ENCODE measurements around the gene KRT17.
"Not testable (repeated sequence)": the region's sequence is repeated elsewhere in the genome, so short reads cannot be mapped to it uniquely, and the experiment has no call there.

Gene KRT17

DNA sequence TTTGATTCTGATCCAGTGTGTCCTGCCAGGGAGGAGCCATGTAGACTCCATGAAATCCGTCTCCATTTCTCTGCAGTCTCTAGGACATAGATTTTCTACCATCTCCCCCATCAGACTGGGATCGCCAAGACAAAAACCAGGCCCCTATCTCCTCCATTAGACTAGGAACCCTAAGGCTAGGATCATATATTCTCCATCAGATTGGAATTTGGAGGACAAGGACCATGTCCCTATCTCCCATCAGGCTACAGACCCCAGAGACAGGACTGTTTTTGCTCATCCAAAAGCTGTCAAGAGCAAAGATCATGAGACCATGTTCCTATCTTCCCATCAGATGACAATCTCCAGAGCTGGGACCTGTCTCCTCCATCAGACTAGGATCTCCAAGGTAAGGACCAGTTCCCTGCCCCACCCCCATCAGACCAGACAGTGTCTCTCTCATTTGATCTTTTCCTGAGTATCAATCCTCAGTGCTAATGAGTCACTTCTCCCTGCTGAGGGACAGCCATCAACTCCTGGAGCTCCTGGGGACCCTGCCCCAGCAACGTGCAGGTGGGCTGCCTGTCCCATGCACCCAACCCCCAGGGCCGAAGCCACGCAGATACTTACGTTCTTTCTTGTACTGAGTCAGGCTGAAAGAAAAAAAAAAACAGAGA, 4.3 kb downstream of the KRT17 start:
- DNase-seq (ENCODE audit: low read depth), result not testable (repeated sequence)

DNA sequence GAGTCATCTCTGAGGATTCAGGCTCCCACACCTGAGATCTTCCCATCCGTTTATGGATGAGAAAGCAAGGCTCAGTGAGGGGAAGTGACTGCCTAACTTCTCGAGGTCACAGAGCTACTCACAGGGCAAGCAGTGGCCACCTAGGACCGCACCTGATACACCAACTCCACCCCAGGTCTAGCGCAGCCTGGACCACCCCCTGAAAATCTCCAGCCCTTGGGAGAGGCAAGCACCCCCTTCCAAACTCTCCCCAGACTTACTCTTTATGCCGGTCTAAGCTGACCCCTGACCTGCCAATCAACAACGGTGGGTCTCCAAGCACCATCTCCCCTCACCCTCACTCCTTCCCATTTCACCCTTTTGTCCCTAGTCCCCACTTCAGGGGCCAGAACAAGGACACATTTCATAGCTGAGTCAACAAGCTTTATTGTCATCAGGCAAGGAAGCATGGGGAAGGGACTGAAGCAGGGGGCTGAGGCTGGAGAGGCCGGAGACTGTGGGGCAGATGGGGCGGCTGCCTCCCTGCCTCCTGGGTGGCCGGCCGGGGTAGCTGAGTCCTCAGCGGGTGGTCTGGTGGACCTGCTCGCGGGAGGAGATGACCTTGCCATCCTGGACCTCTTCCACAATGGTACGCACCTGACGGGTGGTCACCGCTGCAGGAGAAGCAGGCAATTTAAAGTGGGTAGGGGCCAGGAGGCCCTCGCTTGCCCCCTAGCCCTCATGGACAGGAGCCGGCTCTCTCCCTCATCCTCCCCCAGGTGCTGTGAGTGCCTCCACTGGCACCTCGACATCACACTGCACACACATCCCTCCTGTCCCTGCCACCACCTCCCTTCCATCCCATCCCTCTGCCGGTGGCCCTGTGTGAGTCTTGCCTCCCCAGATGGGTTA, 5.1 kb downstream of the KRT17 start:
- DNase-seq (ENCODE audit: low read depth), result no peak

DNA sequence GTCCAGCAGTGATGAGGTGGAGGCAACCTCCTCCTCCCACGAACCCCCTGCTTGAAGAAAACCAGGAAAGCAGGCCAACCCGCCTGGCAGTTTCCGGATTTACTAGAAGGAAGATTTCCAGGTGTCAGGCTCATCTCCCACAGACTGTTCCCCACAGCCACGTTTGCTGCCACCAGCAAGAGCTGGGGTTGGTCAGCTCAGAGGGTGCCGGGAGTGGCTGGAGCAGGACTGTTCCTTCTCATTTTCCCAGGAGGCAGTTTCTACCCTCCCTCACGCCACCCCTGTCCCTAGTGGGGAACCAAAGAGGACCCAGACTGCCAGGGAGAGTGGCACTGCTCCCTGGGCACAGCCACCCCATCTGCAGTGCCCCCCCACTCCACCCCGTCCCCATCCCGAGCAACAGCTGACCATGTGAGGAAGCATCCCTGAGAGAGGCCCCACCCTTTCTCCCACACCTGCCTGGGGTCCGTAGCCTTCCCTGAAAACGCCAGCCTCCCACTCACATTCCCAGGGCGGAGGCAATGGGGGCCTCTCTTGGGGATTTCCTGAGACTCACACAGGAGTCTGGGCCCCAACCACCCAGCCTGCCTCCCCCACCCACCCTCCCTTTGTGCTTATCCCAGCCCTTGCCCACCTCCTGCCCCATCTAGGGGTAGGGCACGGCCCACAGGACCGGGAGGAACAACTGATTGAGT, 5.9 kb downstream of the KRT17 start:
- DNase-seq (ENCODE audit: low read depth), result no peak

DNA sequence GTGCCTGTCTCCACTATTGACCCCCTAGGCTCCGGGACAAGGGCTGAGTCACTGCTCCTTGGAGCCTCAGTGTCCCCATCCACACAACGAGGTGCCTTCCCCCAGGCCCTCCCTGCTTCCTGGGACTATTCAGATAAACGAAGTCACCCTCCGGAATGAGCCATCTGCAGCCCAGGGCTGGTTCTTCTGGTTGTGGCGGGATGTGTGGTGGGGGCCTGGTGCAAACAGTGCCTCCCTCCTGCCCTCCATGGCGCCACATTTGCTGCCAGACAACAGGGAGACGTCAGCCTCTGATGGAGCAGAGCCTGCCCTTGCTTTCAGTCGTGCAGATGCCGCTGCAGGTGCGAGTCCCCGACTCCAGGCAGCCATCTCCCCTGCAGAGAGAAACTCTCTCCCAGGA, 6.7 kb downstream of the KRT17 start:
- no peak for DNase-seq (ENCODE audit: low read depth)

DNA sequence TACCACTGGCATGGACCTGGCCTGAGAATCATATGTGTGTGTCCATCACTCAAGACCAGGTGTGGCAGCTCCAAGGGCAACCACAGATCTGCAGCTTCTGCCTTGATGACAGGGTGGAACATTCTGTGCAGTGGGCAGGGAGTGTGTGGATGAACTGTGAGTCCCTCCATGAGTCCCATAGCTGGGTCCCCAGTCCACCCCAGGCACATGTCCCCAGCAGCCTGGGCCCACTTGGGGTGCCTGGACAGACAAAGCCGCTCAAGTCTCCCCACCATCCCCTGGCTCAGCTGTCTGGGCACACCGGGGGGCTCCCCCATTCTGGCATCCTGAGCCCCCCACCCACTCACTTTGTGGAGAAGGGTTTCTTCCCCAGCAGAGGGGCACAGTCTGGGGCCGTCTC, 7.2 kb downstream of the KRT17 start:
- DNase-seq (ENCODE audit: low read depth), result no peak

DNA sequence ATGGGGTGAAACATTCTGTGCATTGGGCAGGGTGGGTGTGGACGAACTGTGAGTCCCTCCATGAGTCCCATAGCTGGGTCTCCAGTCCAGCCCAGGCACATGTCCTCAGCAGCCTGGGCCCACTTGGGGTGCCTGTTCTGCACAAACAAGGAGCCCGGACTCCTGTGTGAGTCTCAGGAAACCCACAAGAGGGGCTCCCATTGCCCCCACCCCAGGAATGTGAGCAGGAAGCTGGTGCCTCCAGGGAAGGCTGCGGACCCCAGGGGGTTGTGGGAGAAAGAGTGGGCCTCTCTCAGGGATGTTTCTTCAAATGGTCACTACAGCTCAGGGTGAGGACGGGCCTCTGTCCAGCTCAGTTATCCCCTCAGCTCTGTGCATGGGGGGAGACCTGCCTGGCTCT, 7.9 kb downstream of the KRT17 start:
- not testable (repeated sequence) for DNase-seq (ENCODE audit: low read depth)

DNA sequence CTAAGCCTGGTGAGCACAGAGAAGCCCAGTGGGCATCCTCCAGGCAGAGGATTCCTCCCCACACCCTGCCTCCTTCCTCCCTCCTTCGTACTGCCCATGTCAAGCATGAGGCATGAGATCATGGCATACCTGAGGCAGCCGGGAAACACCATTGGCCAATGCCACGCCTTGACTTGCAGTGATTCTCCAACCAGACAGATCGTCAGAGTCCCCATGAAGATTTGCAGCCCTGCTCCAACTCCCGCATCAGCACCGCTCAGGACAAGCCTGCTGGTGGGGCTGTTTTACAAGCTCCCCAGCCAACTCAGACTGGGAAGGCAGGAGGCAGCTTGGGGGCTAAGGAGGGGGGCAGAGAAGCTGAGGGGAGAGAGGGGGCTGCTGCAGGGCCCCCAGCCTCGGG, 8.9 kb downstream of the KRT17 start:
- no peak for DNase-seq (ENCODE audit: low read depth)

DNA sequence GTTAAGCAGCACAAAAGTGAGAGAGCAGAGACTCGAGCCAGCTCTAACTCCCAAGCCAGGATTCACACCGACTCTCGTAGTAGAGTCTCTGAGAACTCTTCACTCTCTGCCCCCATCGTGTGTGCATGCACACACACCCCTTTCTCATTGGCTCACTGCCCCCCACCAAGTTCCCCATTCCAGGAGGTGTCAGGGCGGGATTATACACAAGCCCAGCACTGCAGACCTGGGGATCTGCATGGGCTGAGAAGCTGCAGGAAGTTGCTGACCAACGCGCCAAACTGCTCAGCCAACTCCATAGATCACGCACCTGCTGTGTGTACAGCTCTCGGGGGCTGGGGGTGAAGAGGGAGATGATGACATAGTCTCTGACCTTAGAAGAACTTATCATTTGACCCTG, 9.6 kb downstream of the KRT17 start:
- DNase-seq (ENCODE audit: low read depth), result not testable (repeated sequence)

DNA sequence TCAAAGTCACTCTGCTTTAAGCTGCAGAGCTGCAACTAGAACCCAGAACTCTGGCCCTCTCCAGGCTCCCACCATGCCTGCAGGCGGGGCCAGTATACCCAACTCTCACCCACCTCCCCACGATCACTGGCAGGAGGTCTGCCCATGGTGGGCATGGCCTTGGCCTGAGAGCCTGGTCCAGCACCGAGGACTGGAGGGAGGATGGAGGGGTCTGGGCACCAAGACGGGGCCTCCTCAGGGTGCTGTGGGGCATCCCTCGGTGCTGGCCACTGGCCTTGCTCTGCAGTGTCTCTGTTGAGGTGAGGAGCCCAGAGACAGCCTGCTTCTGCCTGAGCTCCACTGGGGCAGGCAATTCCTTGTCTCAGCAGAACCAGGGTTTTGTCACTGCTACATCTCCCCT, 10.3 kb downstream of the KRT17 start:
- no peak for DNase-seq (ENCODE audit: low read depth)

DNA sequence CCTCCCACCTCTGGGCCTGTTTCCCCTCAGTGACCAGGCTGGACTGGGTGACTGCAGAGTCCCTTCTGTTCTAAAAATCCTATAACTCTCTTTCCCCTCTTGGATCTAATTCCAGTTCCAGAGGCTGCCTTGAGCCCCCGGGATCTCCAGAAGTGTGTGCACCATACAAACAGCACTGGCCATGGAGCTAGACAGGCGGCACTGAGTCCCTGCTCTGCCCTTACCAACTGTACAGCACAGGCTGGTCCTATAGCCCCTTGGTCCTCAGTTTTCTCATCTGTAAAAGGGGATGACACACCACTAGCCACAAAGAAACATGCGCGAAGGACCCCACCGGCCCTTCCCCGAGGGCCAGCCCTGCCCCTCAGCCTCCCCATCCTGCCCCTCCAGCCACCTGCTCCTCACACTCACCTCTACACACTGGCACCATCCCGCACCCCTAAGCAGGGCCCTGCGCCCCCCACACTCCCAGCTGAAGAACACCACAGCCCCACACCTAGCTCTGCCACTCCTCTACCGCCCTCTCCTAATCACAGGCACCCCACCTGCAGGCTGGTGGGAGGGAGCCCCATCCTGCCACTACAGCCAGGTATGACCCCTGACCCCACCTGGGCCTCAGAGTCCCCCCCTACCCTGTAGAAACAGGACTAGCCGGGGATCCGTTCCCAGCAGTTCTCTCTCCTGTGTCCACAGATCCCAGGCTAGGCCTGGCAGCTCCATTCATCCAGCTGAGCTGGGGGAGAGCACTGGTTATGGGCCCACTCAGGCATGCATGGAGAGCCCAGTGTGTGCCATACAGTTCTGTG, 10.9 kb downstream of the KRT17 start:
- DNase-seq (ENCODE audit: low read depth), result no peak

DNA sequence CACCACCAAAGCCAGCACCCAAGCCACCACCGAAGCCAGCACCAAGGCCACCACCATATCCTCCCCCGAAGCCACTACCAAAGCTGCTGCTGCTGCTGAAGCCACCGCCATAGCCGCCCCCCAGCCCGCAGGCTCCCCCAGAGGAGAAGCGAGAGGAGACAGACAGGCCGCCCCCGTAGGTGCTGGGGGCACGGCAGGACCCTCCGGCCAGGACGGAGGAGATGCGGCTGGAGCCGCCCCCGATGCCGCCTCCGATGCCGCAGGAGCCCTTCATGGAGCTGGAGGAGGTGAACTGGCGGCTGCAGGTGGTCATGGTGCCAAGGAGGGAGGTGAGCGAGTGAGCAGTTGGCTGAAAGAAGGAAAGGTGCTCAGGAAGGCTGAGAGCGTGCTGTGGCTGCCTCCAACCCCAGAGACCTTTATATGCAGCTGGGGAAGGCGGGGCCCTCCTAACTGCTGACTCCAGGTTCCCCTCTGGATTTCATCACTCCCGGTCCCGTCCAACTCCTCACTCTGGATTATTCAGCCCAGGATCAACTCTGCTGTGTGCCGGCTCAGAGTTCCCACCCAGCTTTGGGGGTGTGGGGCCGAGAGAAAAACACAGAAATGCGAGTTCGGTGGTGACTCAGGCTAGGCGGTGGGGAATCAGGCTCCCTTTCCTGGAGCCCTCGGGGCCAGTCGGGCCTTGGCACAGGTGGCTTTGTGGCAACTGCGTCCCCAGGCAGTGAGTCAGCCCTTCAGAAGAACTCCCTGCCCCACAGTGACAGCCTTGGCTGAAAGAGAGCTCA, 11.8 kb downstream of the KRT17 start, which contains the start of gene KRT16:
Gene KRT16, minus strand, starts transcription at position 392 of the 785 bp plus-strand sequence. Its CDS starts 79 bp downstream, at position 313.
- DNase-seq (ENCODE audit: low read depth), result not testable (repeated sequence)

DNA sequence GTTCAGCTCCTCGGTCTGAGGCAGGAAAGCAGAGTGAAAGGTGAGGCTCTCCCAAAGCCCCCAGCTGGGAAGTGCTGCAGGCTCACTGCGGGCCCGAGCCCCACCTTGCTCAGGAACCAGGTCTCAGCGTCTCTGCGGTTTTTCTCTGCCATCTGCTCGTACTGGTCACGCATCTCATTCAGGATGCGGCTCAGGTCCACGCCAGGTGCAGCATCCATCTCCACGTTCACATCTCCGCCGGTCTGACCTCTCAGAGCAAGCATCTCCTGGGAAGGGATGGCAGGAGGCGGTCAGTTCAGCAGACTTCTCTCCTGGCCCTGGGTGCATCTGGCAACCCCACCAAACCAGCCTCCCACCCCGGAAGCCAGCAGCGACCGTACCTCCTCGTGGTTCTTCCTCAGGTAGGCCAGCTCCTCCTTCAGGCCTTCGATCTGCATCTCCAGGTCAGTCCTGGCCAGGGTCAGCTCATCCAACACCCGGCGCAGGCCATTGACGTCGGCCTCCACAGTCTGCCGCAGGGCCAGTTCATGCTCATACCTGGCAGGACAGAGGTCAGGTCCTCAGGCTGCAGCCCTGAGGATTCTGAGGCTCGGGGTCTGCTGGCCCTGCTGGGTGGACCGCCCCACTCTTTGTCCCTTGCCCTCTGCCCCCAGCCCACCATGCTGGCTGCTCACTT, 13.3 kb downstream of the KRT17 start:
- no peak for DNase-seq (ENCODE audit: low read depth)

DNA sequence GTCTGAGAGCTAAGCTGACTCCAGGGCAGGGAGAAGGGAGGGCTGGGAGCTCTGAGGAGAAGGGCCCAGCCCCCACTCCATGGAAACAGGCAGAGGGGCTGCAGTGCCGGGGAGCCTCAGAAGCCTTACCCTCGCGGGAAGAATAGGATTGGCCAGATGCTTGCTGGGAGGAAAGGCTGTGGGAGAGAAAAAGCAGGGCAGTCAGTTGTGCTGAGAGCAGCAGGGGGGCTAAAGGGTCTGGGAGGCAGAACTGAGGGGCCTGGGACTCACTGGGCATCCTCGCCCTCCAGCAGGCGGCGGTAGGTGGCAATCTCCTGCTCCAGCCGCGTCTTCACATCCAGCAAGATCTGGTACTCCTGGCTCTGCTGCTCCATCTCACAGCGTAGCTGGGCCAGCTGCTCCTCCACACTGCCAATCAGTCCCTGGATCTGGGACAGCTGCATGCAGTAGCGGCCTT, 14.3 kb downstream of the KRT17 start:
- DNase-seq (ENCODE audit: low read depth), result not testable (repeated sequence)

DNA sequence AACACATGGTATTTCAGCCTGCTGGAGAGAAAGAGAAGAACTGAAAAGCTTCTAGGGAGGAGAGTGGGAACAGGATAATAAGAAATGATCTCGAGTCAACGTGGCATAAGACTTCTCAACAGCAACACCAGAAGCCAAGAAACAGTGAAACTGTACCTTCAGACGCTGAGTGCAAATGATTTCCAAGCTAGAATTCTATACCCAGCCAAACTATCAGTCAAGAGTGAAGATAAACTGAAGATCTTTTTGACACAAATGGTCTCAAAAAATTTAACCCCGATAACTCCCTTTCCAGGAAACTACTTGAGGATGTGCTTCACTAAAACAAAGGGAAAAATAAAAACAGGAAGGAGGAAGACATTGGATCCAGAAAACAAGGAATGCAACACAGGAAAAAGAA, 17.4 kb downstream of the KRT17 start:
- not testable (repeated sequence) for DNase-seq (ENCODE audit: low read depth)

DNA sequence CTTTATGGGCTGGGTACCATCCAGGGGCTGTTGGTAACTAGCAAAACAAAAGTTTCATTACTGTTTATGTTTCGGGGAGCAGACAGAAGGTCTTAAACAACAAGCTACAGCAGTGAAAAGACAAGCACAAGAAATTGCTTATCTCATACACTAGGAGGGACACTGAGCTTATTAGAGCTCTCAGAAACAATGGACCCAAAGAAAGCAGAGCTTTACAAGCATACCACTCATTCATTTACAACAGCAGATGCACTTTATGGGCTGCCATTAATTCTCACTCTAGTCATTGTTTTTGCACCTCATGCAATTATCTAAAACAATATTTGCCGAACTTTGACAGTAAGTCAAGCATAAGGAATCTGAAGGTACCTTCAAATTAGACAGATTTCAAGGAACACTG, 21.9 kb downstream of the KRT17 start:
- DNase-seq (ENCODE audit: low read depth), result no peak

DNA sequence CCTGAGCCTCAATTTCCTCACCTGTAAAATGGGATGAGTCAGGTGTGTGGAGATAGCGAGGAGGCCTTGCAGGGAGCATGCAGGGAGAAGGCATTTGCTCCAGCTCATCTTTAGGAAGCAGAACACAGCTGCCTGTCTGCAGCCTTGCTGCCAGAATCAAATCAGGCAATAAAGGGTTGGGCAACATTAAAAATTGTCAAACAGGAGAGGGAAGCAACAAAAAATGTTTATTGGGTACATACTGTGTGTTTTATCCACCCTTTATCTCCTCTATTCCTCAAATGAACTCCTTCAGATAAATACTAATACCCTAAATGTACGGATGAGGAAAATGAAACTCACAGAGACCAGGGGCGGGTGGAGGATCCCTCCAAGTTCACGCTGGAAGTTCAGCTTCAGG, 24.1 kb downstream of the KRT17 start:
- DNase-seq (ENCODE audit: low read depth), result no peak

DNA sequence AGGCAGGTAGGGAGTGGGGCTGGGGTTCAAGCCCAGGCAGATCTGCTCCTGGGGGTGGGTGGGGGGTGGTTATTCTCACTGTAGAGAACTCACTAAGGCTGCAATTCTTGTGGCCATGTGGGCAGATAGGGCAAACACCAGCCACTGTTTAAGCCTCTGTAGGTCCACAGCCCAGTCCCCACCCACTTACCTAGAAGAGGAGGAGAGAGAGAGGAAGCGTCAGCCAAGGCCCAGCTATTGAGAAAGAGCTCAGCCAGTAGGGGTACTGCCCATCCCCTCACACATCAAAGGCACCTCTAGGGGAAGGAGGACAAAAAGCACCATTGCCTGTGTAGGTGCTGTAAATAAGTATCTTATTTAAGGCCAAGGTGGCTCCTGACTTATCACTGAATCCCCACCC, 24.7 kb downstream of the KRT17 start:
- DNase-seq (ENCODE audit: low read depth), result no peak

DNA sequence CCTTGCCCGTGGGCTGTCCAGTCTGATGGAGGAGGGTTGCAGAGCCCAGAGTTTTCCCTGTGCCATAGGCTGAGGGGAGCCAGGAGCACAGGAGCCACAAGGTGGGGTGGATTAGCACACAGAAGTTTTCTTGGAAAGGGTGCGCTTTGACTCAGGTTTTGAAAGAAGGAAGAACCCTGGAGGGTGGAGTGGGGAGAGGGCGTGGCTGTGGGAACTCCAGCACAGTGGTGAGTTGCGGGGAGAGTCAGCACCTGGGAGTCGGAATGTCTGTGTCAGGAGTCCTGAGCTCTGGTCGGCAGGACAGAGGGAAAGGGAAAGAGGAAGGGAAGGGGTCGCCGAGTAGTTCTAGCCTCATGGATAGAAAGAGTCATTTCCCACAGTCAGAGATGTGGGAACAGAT, 28.8 kb downstream of the KRT17 start:
- no peak for DNase-seq (ENCODE audit: low read depth)

DNA sequence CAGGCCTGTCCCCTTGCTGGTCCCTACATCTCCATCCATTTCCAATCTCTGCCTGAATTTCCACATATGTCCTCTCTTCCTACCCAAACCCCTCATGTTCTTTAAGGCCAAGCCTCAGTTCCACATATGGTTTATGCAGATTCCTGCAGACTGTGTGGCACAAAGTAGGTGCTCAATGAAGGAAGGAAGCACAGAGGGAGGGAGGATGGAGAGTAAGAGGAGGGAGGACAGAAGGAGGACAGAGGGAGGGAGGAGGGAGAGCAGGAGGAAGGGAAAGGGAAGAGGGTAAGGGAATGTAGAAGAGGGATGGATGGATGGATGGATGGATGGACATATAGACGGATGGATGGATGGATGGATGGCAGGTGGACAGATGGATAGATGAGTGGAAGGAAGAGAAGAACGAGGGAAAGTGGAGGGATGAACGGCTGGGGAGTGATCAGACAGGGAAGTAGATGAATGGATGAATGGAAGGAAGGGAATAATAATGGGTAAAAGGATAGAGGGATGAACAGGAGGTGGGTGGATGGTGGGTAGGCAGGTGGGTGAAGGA, 29.9 kb downstream of the KRT17 start:
- no peak for DNase-seq (ENCODE audit: low read depth)

DNA sequence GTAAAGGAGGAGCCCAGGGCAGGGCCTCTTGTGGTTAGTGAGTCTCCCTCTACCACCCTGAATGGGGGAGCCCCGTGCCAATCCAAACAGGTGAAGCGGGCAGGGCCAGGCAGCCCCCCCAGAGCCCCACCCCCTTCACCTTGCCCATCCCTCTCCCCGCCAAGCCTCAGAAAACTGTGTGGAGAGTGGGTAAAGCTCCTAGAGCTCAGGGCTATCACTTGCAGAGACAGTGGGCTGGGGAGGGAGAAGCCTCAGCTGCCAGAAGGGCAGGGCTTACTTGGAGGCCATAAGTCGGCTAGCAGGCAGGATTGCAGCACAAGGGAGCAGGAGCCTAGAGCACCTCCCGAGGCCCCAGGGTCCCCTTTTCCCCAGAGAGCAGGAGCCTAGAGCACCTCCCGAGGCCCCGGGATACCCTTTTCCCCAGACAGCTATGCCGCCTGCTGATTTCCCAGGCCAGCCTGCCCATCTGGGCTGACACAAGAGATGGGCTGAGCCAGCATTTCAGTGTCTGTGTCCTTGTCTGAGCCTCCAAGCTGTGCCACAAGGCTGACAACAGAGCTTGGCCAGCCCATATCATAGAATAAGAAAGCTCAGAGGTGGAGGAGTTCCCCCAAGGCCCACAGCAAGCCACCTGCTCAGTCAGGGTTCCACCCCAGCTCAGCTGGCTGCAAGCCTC, 30.9 kb downstream of the KRT17 start:
- no peak for DNase-seq (ENCODE audit: low read depth)

Measured in activated T-helper 9 cell treated with anti-CD3 and anti-CD28 coated beads, Interleukin-2, amount 50 U/mL, for 16 hours (primary cell).